Measurements from ENCODE around the gene ZNF705A. TPM values are rescaled to one million over a fixed set of nuclear protein-coding genes. Genes with fewer than 3 reads are reported as not detected.
A peak's percentile ranks its signal among the peaks of the same experiment; 100 is the strongest.
"Not testable (repeated sequence)": the region's sequence is repeated elsewhere in the genome, so short reads cannot be mapped to it uniquely, and the experiment has no call there.

Gene ZNF705A
- total and polyA plus RNA-seq, 10 of the 15 experiments (the other 5 are each of a cell fraction or from before 2014, with no cell fraction given): 0.04 TPM; not detected in 9

- H3K4me2 ChIP-seq (ENCODE audit: control insufficient read depth, insufficient read depth): no peak overlapping the region
- DNase-seq (ENCODE audit: low read depth, low spot score) (no peak), FAIRE-seq (no peak), ATAC-seq (no peak)
- no peak overlapping the region for H2AFZ ChIP-seq (ENCODE audit: control insufficient read depth, low read depth, low read length)
- H3K9ac ChIP-seq (ENCODE audit: control insufficient read depth, insufficient read depth, low read length): no peak overlapping the region
- in situ Hi-C loops (cut with MboI) (no loop called here), intact Hi-C loops (cut with micrococcal nuclease; ENCODE audit: unreplicated experiment) (no loop called here)
- no peak overlapping the region for H3K27ac ChIP-seq (ENCODE audit: control insufficient read depth, insufficient read depth)
- no peak overlapping the region for H3K4me3 ChIP-seq
- TF ChIP-seq NFYB (IDR thresholded peaks at IDR 0.05; ENCODE audit: insufficient read depth, low read depth, low read length) (0 out of 2 replicates have a peak, but pooled peaks have one; percentile 27), STAT3 (IDR thresholded peaks at IDR 0.05; ENCODE audit: low read depth, low read length) (no peak), CREM (IDR thresholded peaks at IDR 0.05; ENCODE audit: low read depth) (no peak)
- TF ChIP-seq, protein P1, sequence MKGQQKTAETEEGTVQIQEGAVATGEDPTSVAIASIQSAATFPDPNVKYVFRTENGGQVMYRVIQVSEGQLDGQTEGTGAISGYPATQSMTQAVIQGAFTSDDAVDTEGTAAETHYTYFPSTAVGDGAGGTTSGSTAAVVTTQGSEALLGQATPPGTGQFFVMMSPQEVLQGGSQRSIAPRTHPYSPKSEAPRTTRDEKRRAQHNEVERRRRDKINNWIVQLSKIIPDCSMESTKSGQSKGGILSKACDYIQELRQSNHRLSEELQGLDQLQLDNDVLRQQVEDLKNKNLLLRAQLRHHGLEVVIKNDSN (IDR thresholded peaks at IDR 0.05; ENCODE audit: borderline replicate concordance, extremely low read length, insufficient read depth, low read depth, low read length): no peak
- ChIA-PET RAD21 (ENCODE audit: unreplicated experiment) (no interaction called here), SMC1A (ENCODE audit: uncharacterized antibody, unreplicated experiment) (interaction anchor here (2.1 kb wide), 1 partner anchor 48 kb away, joined by 5 read pairs; no protein-coding TSS in a partner anchor), POLR2A (no interaction called here), CTCF (no interaction called here)
- no peaks in the 10 kb centered on the region for H4K20me1 ChIP-seq (ENCODE audit: control insufficient read depth, insufficient read depth)
- no peaks in the 10 kb centered on the region for H3K9me3 ChIP-seq (replicated peaks; ENCODE audit: control insufficient read depth, insufficient read depth, low read length)
- no peaks in the 10 kb centered on the region for H3K79me2 ChIP-seq (ENCODE audit: control insufficient read depth, insufficient read depth, low read length)
- H3K4me1 ChIP-seq (ENCODE audit: control insufficient read depth, insufficient read depth, low read length): no peaks in the 10 kb centered on the region; the same call in 1 of the 2 replicates
- H3K27me3 ChIP-seq (replicated peaks in 1 of 2; ENCODE audit: control insufficient read depth in 2 of 2, insufficient read depth in 2 of 2, low read length in 1 of 2): no peaks in the 10 kb centered on the region
- BruUV-seq (replicated peaks): no TSS peak
- no peaks in the 10 kb centered on the region for H3K36me3 ChIP-seq (ENCODE audit: control insufficient read depth in 2 of 2, insufficient read depth in 2 of 2, low read length in 1 of 2)
Observed at GRCh38 chr12:8157484-8158198, 826 bp downstream of the ZNF705A start.

DNA sequence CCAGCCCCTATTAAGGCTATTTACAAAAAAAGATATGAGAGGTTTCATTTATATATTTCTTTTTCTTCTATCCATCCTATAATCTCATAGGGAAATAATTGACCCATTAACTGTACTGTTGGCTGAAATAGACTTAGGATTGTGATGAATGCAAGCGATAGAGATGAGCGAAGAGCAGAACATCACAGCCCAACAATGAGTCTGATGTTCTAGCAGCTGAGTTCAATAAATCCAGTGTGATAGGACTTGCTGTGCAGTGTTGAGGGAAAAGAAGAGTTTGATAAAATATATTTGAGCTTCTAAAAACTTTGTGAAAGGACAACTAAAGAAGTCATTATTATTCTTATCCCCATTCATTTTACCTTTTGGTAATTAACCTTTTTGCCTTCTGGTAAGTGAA lies 16.1 kb downstream of the ZNF705A start:
- H4K20me1 ChIP-seq (ENCODE audit: control insufficient read depth, insufficient read depth); FAIRE-seq; H3K79me2 ChIP-seq (ENCODE audit: control insufficient read depth, insufficient read depth, low read length); ATAC-seq; H3K4me1 ChIP-seq (ENCODE audit: control insufficient read depth, insufficient read depth, low read length); H3K27me3 ChIP-seq (replicated peaks in 1 of 2; ENCODE audit: control insufficient read depth in 2 of 2, insufficient read depth in 2 of 2, low read length in 1 of 2); H3K4me3 ChIP-seq; BruUV-seq (replicated peaks); H3K9ac ChIP-seq (ENCODE audit: control insufficient read depth, insufficient read depth, low read length); H3K36me3 ChIP-seq (ENCODE audit: control insufficient read depth in 2 of 2, insufficient read depth in 2 of 2, low read length in 1 of 2); in situ Hi-C loops (cut with MboI); H3K27ac ChIP-seq (ENCODE audit: control insufficient read depth, insufficient read depth); RAD21 ChIA-PET (ENCODE audit: unreplicated experiment); POLR2A ChIA-PET; H2AFZ ChIP-seq (ENCODE audit: control insufficient read depth, low read depth, low read length); intact Hi-C loops (cut with micrococcal nuclease; ENCODE audit: unreplicated experiment); H3K4me2 ChIP-seq (ENCODE audit: control insufficient read depth, insufficient read depth); SMC1A ChIA-PET (ENCODE audit: uncharacterized antibody, unreplicated experiment); DNase-seq (ENCODE audit: low read depth, low spot score); CTCF ChIA-PET; H3K9me3 ChIP-seq (replicated peaks; ENCODE audit: control insufficient read depth, insufficient read depth, low read length): not testable (repeated sequence)
- WGBS (ENCODE audit: insufficient coverage, insufficient replicate concordance, low lambda C conversion rate, missing lambda C conversion rate): 72% methylated on average over 2 of the region's 2 CpGs

Measured in GM12878 (cell line).